Measurements from ENCODE around the gene RIPOR1.
"Not testable (repeated sequence)": the region's sequence is repeated elsewhere in the genome, so short reads cannot be mapped to it uniquely, and the experiment has no call there.

DNA sequence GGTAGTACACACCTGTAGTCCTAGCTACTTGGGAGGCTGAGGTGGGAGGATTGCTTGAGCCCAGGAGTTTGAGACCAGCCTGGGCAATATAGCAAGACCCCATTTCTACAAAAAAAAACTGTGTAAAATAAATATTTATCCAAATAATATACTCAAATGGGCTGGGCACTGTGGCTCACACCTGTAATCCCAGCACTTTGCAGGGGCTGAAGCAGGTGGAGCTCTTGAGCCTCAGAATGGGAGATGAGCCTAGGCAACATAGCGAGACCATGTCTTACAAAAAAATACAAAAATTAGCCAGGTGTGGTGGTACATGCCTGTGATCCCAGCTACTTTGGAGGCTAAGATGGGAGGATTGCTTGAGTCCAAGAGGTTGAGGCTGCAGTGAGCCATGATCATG, 14.7 kb upstream of the RIPOR1 start:
- TF ChIP-seq, protein P1, sequence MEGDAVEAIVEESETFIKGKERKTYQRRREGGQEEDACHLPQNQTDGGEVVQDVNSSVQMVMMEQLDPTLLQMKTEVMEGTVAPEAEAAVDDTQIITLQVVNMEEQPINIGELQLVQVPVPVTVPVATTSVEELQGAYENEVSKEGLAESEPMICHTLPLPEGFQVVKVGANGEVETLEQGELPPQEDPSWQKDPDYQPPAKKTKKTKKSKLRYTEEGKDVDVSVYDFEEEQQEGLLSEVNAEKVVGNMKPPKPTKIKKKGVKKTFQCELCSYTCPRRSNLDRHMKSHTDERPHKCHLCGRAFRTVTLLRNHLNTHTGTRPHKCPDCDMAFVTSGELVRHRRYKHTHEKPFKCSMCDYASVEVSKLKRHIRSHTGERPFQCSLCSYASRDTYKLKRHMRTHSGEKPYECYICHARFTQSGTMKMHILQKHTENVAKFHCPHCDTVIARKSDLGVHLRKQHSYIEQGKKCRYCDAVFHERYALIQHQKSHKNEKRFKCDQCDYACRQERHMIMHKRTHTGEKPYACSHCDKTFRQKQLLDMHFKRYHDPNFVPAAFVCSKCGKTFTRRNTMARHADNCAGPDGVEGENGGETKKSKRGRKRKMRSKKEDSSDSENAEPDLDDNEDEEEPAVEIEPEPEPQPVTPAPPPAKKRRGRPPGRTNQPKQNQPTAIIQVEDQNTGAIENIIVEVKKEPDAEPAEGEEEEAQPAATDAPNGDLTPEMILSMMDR (IDR thresholded peaks at IDR 0.05; ENCODE audit: insufficient read depth, low read depth, low read length), result not testable (repeated sequence)
- TF ChIP-seq EZH2 (IDR thresholded peaks at IDR 0.05; ENCODE audit: insufficient read depth, low read length), result not testable (repeated sequence)
